ENCODE measurements around the gene SLC22A23. TPM values are rescaled to one million over a fixed set of nuclear protein-coding genes. Genes with fewer than 3 reads are reported as not detected.

SLC22A23 gene
- total RNA-seq, 1 donor from 2014 or later = 102 TPM

DNA sequence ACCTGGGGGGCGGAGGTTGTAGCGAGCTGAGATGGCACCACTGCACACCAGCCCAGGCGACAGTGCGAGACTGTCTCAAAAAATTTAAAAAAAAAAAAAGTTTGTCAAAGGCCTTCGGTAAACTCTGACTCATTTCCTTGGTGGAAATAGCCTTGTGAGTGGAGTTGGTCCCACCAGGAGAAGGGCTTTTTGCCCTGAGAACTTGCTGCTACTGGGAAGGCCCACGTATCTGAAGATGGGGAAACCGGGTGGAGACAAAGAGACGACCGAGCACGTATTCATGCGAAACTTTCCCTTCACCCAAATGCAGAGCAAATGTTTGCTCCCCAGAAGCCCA lies 51.7 kb downstream of the SLC22A23 start:
- Mint-ChIP-seq H3K9me3 (ENCODE audit: unreplicated experiment) (peaks cover under 1% of the 10 kb centered on the region), H3K4me1 (ENCODE audit: low read depth, unreplicated experiment) (peaks cover 38% of the 10 kb centered on the region), H3K4me3 (ENCODE audit: unreplicated experiment) (no peak overlapping the region), H3K27me3 (ENCODE audit: unreplicated experiment) (peaks cover 3% of the 10 kb centered on the region), H3K36me3 (ENCODE audit: unreplicated experiment) (no peaks in the 10 kb centered on the region), H3K27ac (ENCODE audit: unreplicated experiment) (no peak overlapping the region)
- DNase-seq = no peak
- TF ChIP-seq, protein P1, sequence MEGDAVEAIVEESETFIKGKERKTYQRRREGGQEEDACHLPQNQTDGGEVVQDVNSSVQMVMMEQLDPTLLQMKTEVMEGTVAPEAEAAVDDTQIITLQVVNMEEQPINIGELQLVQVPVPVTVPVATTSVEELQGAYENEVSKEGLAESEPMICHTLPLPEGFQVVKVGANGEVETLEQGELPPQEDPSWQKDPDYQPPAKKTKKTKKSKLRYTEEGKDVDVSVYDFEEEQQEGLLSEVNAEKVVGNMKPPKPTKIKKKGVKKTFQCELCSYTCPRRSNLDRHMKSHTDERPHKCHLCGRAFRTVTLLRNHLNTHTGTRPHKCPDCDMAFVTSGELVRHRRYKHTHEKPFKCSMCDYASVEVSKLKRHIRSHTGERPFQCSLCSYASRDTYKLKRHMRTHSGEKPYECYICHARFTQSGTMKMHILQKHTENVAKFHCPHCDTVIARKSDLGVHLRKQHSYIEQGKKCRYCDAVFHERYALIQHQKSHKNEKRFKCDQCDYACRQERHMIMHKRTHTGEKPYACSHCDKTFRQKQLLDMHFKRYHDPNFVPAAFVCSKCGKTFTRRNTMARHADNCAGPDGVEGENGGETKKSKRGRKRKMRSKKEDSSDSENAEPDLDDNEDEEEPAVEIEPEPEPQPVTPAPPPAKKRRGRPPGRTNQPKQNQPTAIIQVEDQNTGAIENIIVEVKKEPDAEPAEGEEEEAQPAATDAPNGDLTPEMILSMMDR (IDR thresholded peaks at IDR 0.05; ENCODE audit: partially characterized antibody, unreplicated experiment) = no peak

DNA sequence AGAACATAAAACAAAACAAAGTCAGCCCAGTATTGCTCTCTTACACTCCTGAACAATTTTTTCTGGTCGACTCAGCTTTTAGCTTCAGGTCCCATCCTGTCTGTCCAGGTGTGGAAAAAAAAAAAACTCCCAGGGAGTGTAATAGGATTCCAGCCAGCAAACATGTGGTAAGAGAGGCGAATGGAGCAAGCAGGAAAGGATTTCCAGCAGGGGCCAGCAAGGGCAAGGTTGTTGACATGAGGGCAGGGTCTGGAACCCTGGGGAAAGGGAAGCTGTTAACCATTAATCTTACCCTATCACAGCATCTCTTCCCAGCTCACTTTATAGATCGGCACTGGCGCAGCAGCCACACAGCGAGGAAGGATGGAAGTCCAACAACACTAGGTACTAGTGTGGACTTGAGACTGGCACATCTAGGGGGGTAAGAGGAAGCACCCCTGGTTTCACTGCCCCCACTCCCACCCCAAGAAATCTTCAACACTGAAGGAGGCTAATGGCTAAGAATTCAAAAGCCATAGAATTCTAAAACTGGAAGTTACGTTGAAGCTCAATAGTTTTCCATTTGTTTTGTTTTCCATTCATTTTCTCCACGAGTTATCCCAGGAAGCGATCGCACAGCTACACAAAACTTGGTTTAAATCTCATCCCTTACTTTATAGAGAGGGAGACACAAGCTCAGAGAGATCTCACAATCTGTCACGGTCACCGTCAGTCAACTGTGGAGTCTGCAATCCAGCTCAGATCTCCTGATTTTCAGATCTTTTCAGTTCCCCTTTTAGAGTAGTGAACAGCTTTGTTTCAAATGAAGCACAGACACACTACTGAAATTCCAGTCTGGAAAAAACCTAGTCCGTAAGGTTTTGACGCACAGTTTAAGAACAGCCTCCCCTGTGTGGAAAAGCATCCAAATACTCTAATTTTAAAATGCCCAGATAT lies 53.3 kb downstream of the SLC22A23 start:
- Mint-ChIP-seq H3K4me3 (ENCODE audit: unreplicated experiment) (no peak overlapping the region), H3K27me3 (ENCODE audit: unreplicated experiment) (peaks cover 1% of the 10 kb centered on the region)

DNA sequence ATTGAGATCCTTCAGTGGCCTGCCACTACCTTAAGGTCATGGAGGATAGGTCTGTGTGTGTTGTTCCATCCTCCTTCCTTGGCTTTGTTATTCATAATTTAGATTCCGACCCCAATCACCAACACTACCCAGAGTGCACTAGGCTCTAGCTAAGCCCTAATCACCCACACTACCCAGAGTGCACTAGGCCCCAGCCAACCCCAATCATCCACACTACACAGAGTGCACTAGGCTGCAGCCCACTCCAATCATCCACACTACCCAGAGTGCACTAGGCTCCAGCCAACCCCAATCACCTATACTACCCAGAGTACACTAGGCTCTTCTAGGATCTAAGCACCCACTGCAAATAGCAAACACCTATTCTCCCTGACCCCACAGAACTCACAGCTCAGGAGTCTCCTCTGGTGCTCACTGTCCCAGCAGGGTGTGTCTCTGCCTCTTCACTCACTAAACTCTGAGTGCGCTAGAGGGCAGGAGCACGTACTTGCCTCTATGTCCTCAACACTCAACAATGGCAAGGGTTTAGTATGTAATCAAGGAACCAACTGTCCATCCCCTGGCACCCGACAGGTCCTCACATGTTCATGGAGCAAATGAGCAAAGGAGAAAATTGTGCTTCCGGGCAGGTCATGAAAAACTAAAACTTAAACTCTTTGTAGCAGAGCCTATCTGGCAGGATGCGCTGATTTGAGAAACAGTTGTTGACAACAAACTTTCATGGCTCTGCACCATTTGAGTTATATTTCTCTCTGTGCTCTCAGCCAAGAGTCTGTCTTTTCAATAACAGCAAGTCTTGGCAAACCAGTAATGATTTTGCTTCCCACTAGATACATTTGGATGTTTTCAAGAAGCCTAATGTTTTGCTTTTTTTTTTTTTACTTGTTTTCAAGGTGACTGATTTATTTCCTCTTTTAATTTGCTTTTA lies 54.3 kb downstream of the SLC22A23 start:
- no peak overlapping the region for H3K4me3 Mint-ChIP-seq (ENCODE audit: unreplicated experiment)
- no peaks in the 10 kb centered on the region for H3K36me3 Mint-ChIP-seq (ENCODE audit: unreplicated experiment)
- peaks cover 32% of the 10 kb centered on the region for H3K4me1 Mint-ChIP-seq (ENCODE audit: low read depth, unreplicated experiment)
- TF ChIP-seq, protein P1 (IDR thresholded peaks at IDR 0.05; ENCODE audit: partially characterized antibody, unreplicated experiment) = no peak
- H3K27me3 Mint-ChIP-seq (ENCODE audit: unreplicated experiment) = peaks cover 1% of the 10 kb centered on the region
- DNase-seq = no peak
- peaks cover 6% of the 10 kb centered on the region for H3K9me3 Mint-ChIP-seq (ENCODE audit: unreplicated experiment)
- H3K27ac Mint-ChIP-seq (ENCODE audit: unreplicated experiment) = no peak overlapping the region

More for the DNA sequence above, 53.3 kb downstream of the SLC22A23 start:
- Mint-ChIP-seq H3K36me3 (ENCODE audit: unreplicated experiment) (no peaks in the 10 kb centered on the region), H3K27ac (ENCODE audit: unreplicated experiment) (peak overlapping the region; percentile 12), H3K9me3 (ENCODE audit: unreplicated experiment) (peaks cover 4% of the 10 kb centered on the region), H3K4me1 (ENCODE audit: low read depth, unreplicated experiment) (peaks cover 33% of the 10 kb centered on the region)
- TF ChIP-seq, protein P1 (IDR thresholded peaks at IDR 0.05; ENCODE audit: partially characterized antibody, unreplicated experiment) = no peak
- DNase-seq = no peak

DNA sequence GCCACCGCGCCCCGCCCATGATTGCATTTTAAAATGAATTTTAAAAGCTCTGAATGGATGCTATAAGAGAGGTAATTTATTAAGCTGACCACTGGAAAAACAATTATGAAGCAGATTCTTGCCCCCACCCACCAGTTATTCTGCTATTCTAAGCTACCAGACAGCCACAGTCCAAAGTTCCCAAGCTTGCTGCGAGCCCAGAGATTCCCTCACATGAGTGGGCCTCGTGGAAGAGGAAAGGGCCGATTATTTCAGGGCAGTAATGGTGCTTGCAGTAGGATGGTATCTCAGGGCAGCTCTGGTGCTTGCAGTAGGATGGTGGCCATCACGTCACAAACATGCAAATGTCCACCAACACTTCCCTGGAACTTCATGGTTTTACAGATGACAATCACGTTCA lies 56.7 kb downstream of the SLC22A23 start:
- Mint-ChIP-seq H3K27me3 (ENCODE audit: unreplicated experiment) (peaks cover 1% of the 10 kb centered on the region), H3K27ac (ENCODE audit: unreplicated experiment) (no peak overlapping the region), H3K4me3 (ENCODE audit: unreplicated experiment) (no peak overlapping the region), H3K9me3 (ENCODE audit: unreplicated experiment) (peaks cover 6% of the 10 kb centered on the region), H3K4me1 (ENCODE audit: low read depth, unreplicated experiment) (peaks cover 42% of the 10 kb centered on the region), H3K36me3 (ENCODE audit: unreplicated experiment) (no peaks in the 10 kb centered on the region)
- no peak for DNase-seq
- TF ChIP-seq, protein P1 (IDR thresholded peaks at IDR 0.05; ENCODE audit: partially characterized antibody, unreplicated experiment) = no peak

All from glutamatergic neuron (in vitro differentiated cells).